Stimulated activated CD4-positive, alpha-beta T cell treated with anti-CD3 and anti-CD28 coated beads, Interleukin-1b, Interleukin-23, amount 100 ng/mL, for 48 hours (primary cell): ENCODE data around the gene RFC4.
"Not testable (repeated sequence)": the region's sequence is repeated elsewhere in the genome, so short reads cannot be mapped to it uniquely, and the experiment has no call there.

Experiments
- DNase-seq: peaks from one replicate; pipeline ENCODE4 v3.0.0-alpha.2; 2020

RFC4 gene

GRCh38 chr3:186806089-186807055 is at the start of gene RFC4:
Gene RFC4 (minus strand): TSS chr3:186806482. CDS start chr3:186804713, 1,769 bp downstream.
- DNase-seq: peak; percentile 90

- DNase-seq: no peak
These were observed 48.7 kb upstream of the RFC4 start for GRCh38 chr3:186854954-186855353.

GRCh38 chr3:186854146-186854545 is 47.9 kb upstream of the RFC4 start:
- no peak for DNase-seq

GRCh38 chr3:186852994-186853393 is 46.7 kb upstream of the RFC4 start:
- DNase-seq: no peak

GRCh38 chr3:186851835-186852234 is 45.6 kb upstream of the RFC4 start:
- DNase-seq: not testable (repeated sequence)

- no peak for DNase-seq
These were observed 43.2 kb upstream of the RFC4 start for GRCh38 chr3:186849374-186849975.

GRCh38 chr3:186847437-186847836 is 41.2 kb upstream of the RFC4 start:
- no peak for DNase-seq

GRCh38 chr3:186845756-186846155 is 39.5 kb upstream of the RFC4 start:
- DNase-seq: no peak

GRCh38 chr3:186844908-186845307 is 38.6 kb upstream of the RFC4 start:
- DNase-seq: no peak

GRCh38 chr3:186843039-186843432 is 36.8 kb upstream of the RFC4 start:
- DNase-seq: no peak

- no peak for DNase-seq
These were observed 36.2 kb upstream of the RFC4 start, which contains the start of gene ADIPOQ for GRCh38 chr3:186842426-186843038. Gene ADIPOQ (plus strand): TSS chr3:186842710. CDS start chr3:186853059, 10,349 bp downstream.

GRCh38 chr3:186841620-186842019 is 35.3 kb upstream of the RFC4 start:
- DNase-seq: no peak

GRCh38 chr3:186839874-186840641 is 33.8 kb upstream of the RFC4 start:
- DNase-seq: no peak

GRCh38 chr3:186832276-186832675 is 26.0 kb upstream of the RFC4 start:
- DNase-seq: no peak

- no peak for DNase-seq
These were observed 25.5 kb upstream of the RFC4 start for GRCh38 chr3:186831798-186832197.

- no peak for DNase-seq
These were observed 22.1 kb upstream of the RFC4 start for GRCh38 chr3:186828340-186828739.

- DNase-seq: peak; percentile 85
These were observed 20.9 kb upstream of the RFC4 start for GRCh38 chr3:186826976-186827857.

- no peak for DNase-seq
These were observed 20.2 kb upstream of the RFC4 start for GRCh38 chr3:186826410-186826975.

GRCh38 chr3:186825872-186826409 is 19.7 kb upstream of the RFC4 start:
- DNase-seq: no peak

GRCh38 chr3:186825294-186825821 is 19.1 kb upstream of the RFC4 start:
- peak; percentile 75 for DNase-seq
